CD4-positive, alpha-beta T cell (primary cell): ENCODE measurements around the gene ADAM30. TPM values are rescaled to one million over a fixed set of nuclear protein-coding genes. Genes with fewer than 3 reads are reported as not detected.

ENCODE experiments used
- ATAC-seq: fragments of 200-7000 bp; cut with Tn5 transposase; one replicate; pipeline ENCODE4 v1.10.0; 2022; ENCODE audit warnings: mild to moderate bottlenecking; ENCODE audit not compliant: poor library complexity
- CTCF ChIA-PET: fragments of 350-600 bp; sonication (Branson Sonifier 250); formaldehyde crosslinking; loops from one replicate; lab custom pipeline; 2021; ENCODE audit warnings: antibody characterized with exemption, inconsistent platforms; lab: Charles Lee
- POLR2A ChIA-PET: fragments of 350-600 bp; sonication (Branson Sonifier 250); formaldehyde crosslinking; loops from one replicate; lab custom pipeline; 2021; ENCODE audit warnings: antibody characterized with exemption, inconsistent platforms; lab: Charles Lee
- DNase-seq, 14 experiments: peaks; one replicate each; pipeline ENCODE4 v3.0.0-alpha.2; 2013 to 2020; ENCODE audit warnings: mixed read lengths in 2 of 14
- H3K27ac ChIP-seq, 2 donors: one replicate each; pipeline versions ENCODE4 v1.5.1 to v1.7.0; 2013; ENCODE audit warnings: low read length in 2 of 2, low read depth in 1 of 2, mild to moderate bottlenecking in 1 of 2
- H3K27me3 ChIP-seq, 2 experiments: 1 replicate in 1 of 2; 2 replicates in 1 of 2; pipeline versions ENCODE4 v1.6.1 to v1.7.0; 2013; ENCODE audit warnings: low read length in 2 of 2, control low read depth in 1 of 2, mild to moderate bottlenecking in 1 of 2, moderate library complexity in 1 of 2; ENCODE audit not compliant: insufficient read depth in 2 of 2, control insufficient read depth in 1 of 2
- H3K36me3 ChIP-seq: one replicate; pipeline ENCODE4 v1.6.1; 2013; ENCODE audit warnings: low read length, control low read depth; ENCODE audit not compliant: insufficient read depth
- H3K4me1 ChIP-seq: one replicate; pipeline ENCODE4 v1.6.1; 2013; ENCODE audit warnings: low read length, control low read depth; ENCODE audit not compliant: insufficient read depth
- H3K4me3 ChIP-seq: one replicate; pipeline ENCODE4 v1.5.1; 2013; ENCODE audit warnings: mild to moderate bottlenecking, low read length, moderate library complexity
- H3K9me3 ChIP-seq, 2 experiments: 1 replicate in 1 of 2; 2 replicates in 1 of 2; pipeline versions ENCODE4 v1.6.1 to v1.7.0; 2013; ENCODE audit warnings: low read length in 2 of 2, mild to moderate bottlenecking in 2 of 2, control low read depth in 1 of 2, moderate library complexity in 1 of 2; ENCODE audit not compliant: control insufficient read depth in 1 of 2, insufficient read depth in 1 of 2
- H3K27ac Mint-ChIP-seq: one replicate; pipeline ENCODE4 v1.8.0; 2020; ENCODE audit warnings: mixed read lengths
- H3K27me3 Mint-ChIP-seq: one replicate; pipeline ENCODE4 v1.8.0; 2021; ENCODE audit warnings: mixed read lengths
- H3K36me3 Mint-ChIP-seq: one replicate; pipeline ENCODE4 v1.8.0; 2021; ENCODE audit warnings: low read depth, mixed read lengths
- H3K4me1 Mint-ChIP-seq: one replicate; pipeline ENCODE4 v1.8.0; 2021; ENCODE audit warnings: low read depth, mixed read lengths
- H3K4me3 Mint-ChIP-seq: one replicate; pipeline ENCODE4 v1.8.0; 2020; ENCODE audit warnings: mild to moderate bottlenecking, mixed read lengths
- H3K9me3 Mint-ChIP-seq: one replicate; pipeline ENCODE4 v1.8.0; 2020; ENCODE audit warnings: mixed read lengths
- intact Hi-C, 2 experiments: fragments of 100-400 bp; cut with DNase I in 1 of 2; cut with micrococcal nuclease in 1 of 2; formaldehyde crosslinking; loops; one replicate each; pipeline versions ENCODE4 v1.15.1 to v1.9.0; 2023 to 2025; cut with DNase I, micrococcal nuclease
- total RNA-seq, 174 experiments: library from RNA in 2 of 174; stranded (reverse) in 2 of 174; gene quantifications; one replicate each; pipeline ENCODE4 v1.2.3 and lab custom pipeline; 2021 to 2026
- TF ChIP-seq, protein P1 (sequence below): fragments of 200-600 bp; IDR thresholded peaks from one replicate; pipeline ENCODE4 v1.8.0; 2022; ENCODE audit warnings: antibody characterized with exemption, mild to moderate bottlenecking

Gene ADAM30
- total RNA-seq, 2 experiments from 2014 or later: not detected

DNA sequence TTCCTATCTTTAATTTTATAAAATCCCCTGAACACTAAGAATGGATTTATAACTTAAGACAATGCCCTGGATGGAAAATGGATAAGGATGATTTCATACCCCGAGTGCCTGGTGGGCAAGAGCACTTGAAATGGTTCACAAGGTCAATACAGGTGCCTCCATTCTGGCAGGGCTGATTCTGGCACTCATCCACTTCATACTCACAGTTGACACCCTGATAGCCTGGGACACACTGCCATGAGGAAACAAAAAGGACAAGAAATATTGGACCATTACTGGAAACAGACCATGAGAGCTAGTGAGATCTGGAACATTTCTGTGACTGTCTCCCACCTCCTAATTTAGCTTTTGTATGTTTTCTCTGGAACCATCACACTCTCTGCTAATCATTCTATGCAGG, 39.1 kb upstream of the ADAM30 start:
- H3K4me1 ChIP-seq: no peaks in the 10 kb centered on the region
- DNase-seq (no peak), ATAC-seq (no peak)
- Mint-ChIP-seq H3K4me1 (peaks cover under 1% of the 10 kb centered on the region), H3K9me3 (peaks cover 10% of the 10 kb centered on the region), H3K4me3 (no peak overlapping the region), H3K36me3 (peaks cover 89% of the 10 kb centered on the region), H3K27ac (no peak overlapping the region), H3K27me3 (no peaks in the 10 kb centered on the region)
- H3K27ac ChIP-seq: no peak overlapping the region
- intact Hi-C loops: no loop called here
- peaks cover 0 to 11% of the 10 kb centered on the region in 2 experiments for H3K9me3 ChIP-seq
- CTCF ChIA-PET: interaction anchor here (1.2 kb wide), 2 partner anchors 13 to 38 kb away, joined by 3 read pairs; no protein-coding TSS in a partner anchor
- POLR2A ChIA-PET: no interaction called here
- H3K27me3 ChIP-seq: no peaks in the 10 kb centered on the region
- H3K4me3 ChIP-seq: no peak overlapping the region
- TF ChIP-seq, protein P1, sequence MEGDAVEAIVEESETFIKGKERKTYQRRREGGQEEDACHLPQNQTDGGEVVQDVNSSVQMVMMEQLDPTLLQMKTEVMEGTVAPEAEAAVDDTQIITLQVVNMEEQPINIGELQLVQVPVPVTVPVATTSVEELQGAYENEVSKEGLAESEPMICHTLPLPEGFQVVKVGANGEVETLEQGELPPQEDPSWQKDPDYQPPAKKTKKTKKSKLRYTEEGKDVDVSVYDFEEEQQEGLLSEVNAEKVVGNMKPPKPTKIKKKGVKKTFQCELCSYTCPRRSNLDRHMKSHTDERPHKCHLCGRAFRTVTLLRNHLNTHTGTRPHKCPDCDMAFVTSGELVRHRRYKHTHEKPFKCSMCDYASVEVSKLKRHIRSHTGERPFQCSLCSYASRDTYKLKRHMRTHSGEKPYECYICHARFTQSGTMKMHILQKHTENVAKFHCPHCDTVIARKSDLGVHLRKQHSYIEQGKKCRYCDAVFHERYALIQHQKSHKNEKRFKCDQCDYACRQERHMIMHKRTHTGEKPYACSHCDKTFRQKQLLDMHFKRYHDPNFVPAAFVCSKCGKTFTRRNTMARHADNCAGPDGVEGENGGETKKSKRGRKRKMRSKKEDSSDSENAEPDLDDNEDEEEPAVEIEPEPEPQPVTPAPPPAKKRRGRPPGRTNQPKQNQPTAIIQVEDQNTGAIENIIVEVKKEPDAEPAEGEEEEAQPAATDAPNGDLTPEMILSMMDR: no peak
- peaks cover 73% of the 10 kb centered on the region for H3K36me3 ChIP-seq

GRCh38 chr1:119933397-119933796, 37.1 kb upstream of the ADAM30 start:
- Histone ChIP-seq H3K27ac (no peak overlapping the region), H3K4me1 (no peaks in the 10 kb centered on the region), H3K4me3 (no peak overlapping the region), H3K27me3 (no peaks in the 10 kb centered on the region), H3K9me3 (peaks cover 0 to 11% of the 10 kb centered on the region in 2 experiments), H3K36me3 (peaks cover 64% of the 10 kb centered on the region)
- Mint-ChIP-seq H3K27me3 (no peaks in the 10 kb centered on the region), H3K27ac (no peak overlapping the region), H3K4me1 (no peaks in the 10 kb centered on the region), H3K36me3 (peaks cover 91% of the 10 kb centered on the region), H3K9me3 (peaks cover 10% of the 10 kb centered on the region), H3K4me3 (no peak overlapping the region)
- no peak for ATAC-seq
- intact Hi-C loops: no loop called here
- DNase-seq: no peak
- ChIA-PET CTCF (no interaction called here), POLR2A (no interaction called here)
- TF ChIP-seq, protein P1: no peak

GRCh38 chr1:119929643-119930315, 33.5 kb upstream of the ADAM30 start:
- CTCF ChIA-PET: no interaction called here

More at GRCh38 chr1:119929643-119930315, 33.5 kb upstream of the ADAM30 start:
- POLR2A ChIA-PET: no interaction called here
- H3K27ac ChIP-seq: no peak overlapping the region
- TF ChIP-seq, protein P1: no peak
- no peak for DNase-seq
- no peaks in the 10 kb centered on the region for H3K27me3 Mint-ChIP-seq
- no peak overlapping the region for H3K4me3 ChIP-seq
- ATAC-seq: no peak
- H3K27me3 ChIP-seq: no peaks in the 10 kb centered on the region
- H3K4me1 Mint-ChIP-seq: no peaks in the 10 kb centered on the region
- peaks cover 62% of the 10 kb centered on the region for H3K36me3 ChIP-seq
- H3K4me1 ChIP-seq: no peaks in the 10 kb centered on the region
- H3K4me3 Mint-ChIP-seq: no peak overlapping the region
- peaks cover 3 to 11% of the 10 kb centered on the region in 2 experiments for H3K9me3 ChIP-seq
- intact Hi-C loops: no loop called here
- peaks cover 94% of the 10 kb centered on the region for H3K36me3 Mint-ChIP-seq
- no peak overlapping the region for H3K27ac Mint-ChIP-seq
- H3K9me3 Mint-ChIP-seq: peaks cover 10% of the 10 kb centered on the region
